HL-60 (cell line): ENCODE results near the gene FBXO36.

Experiments
- DNase-seq, 2 experiments: peaks; one replicate each; pipeline ENCODE4 v3.0.0-alpha.2; 2010 to 2020; ENCODE audit warnings: low read depth in 1 of 2, low spot score in 1 of 2
- H3K27ac ChIP-seq: fragments of 250-450 bp; sonication (Bioruptor Pico); replicated peaks from 2 replicates; pipeline ENCODE4 v1.5.1; 2020; ENCODE audit warnings: mild to moderate bottlenecking, moderate library complexity
- H3K27me3 ChIP-seq: fragments of 250-450 bp; sonication (Bioruptor Pico); 2 replicates; pipeline ENCODE4 v1.5.1; 2021; ENCODE audit warnings: mild to moderate bottlenecking, moderate library complexity; ENCODE audit not compliant: insufficient read depth, poor library complexity, severe bottlenecking
- H3K4me3 ChIP-seq: replicated peaks from 2 replicates; pipeline ENCODE4 v1.5.1; 2011; ENCODE audit warnings: mild to moderate bottlenecking, control low read depth, low read length; ENCODE audit not compliant: insufficient read depth
- CTCF ChIP-seq: IDR thresholded peaks from one replicate; pipeline ENCODE4 v1.5.1; 2011; ENCODE audit warnings: low read length, control low read depth, inconsistent platforms; ENCODE audit not compliant: insufficient read depth
- GABPA ChIP-seq: IDR thresholded peaks from 2 replicates; pipeline ENCODE4 v1.6.1; 2012; ENCODE audit warnings: low read depth
- POLR2AphosphoS5 ChIP-seq: IDR thresholded peaks from 2 replicates; pipeline ENCODE4 v1.6.1; 2012; ENCODE audit warnings: low read depth
- REST ChIP-seq: IDR thresholded peaks from 2 replicates; pipeline ENCODE4 v1.6.1; 2012; ENCODE audit warnings: low read depth; ENCODE audit not compliant: insufficient replicate concordance
- SPI1 ChIP-seq: IDR thresholded peaks from 2 replicates; pipeline ENCODE4 v1.6.1; 2012; ENCODE audit warnings: low read depth, mild to moderate bottlenecking, borderline replicate concordance

The FBXO36 gene

GRCh38 chr2:229974266-229974665 lies 52.0 kb downstream of the FBXO36 start:
- Histone ChIP-seq H3K27ac (no peak overlapping the region), H3K4me3 (no peak overlapping the region), H3K27me3 (no peaks in the 10 kb centered on the region)
- no peak for DNase-seq
- TF ChIP-seq REST (no peak), SPI1 (no peak), CTCF (no peak), POLR2AphosphoS5 (no peak)

- Histone ChIP-seq H3K27me3 (no peaks in the 10 kb centered on the region), H3K4me3 (no peak overlapping the region), H3K27ac (no peak overlapping the region)
- TF ChIP-seq SPI1 (no peak), CTCF (no peak), GABPA (no peak), POLR2AphosphoS5 (no peak), REST (no peak)
- peak in 1 of 2 experiments; percentile 19 for DNase-seq
Measured at GRCh38 chr2:229980431-229981184, 58.3 kb downstream of the FBXO36 start.

GRCh38 chr2:229993236-229993635 lies 70.9 kb downstream of the FBXO36 start:
- DNase-seq = no peak
- Histone ChIP-seq H3K4me3 (no peak overlapping the region), H3K27me3 (no peaks in the 10 kb centered on the region), H3K27ac (no peak overlapping the region)
- TF ChIP-seq SPI1 (no peak), CTCF (no peak), POLR2AphosphoS5 (no peak)

- Histone ChIP-seq H3K27ac (no peak overlapping the region), H3K4me3 (no peak overlapping the region), H3K27me3 (no peaks in the 10 kb centered on the region)
- DNase-seq = no peak
- TF ChIP-seq REST = no peak
- TF ChIP-seq GABPA = no peak
- TF ChIP-seq CTCF = no peak
- TF ChIP-seq SPI1 = no peak
- no peak for TF ChIP-seq POLR2AphosphoS5
Measured at GRCh38 chr2:229996320-229996719, 74.0 kb downstream of the FBXO36 start.
